Activated CD8-positive, alpha-beta memory T cell treated with anti-CD3 and anti-CD28 coated beads, Interleukin-2, amount 50 U/mL, for 1 hour (primary cell): ENCODE measurements around the gene BBS7.
A peak's percentile ranks its signal among the peaks of the same experiment; 100 is the strongest.

Experiments used
- DNase-seq: peaks from one replicate; pipeline ENCODE4 v3.0.0-alpha.2; 2020; ENCODE audit errors: extremely low read depth

Gene BBS7

GRCh38 chr4:121824950-121825349 is 45.3 kb downstream of the BBS7 start:
- no peak for DNase-seq

GRCh38 chr4:121824171-121824527 is 46.1 kb downstream of the BBS7 start:
- no peak for DNase-seq

- peak; percentile 92 for DNase-seq
These were observed 46.6 kb downstream of the BBS7 start, which contains the start of gene CCNA2 for GRCh38 chr4:121823505-121824170. CCNA2 (minus strand) TSS chr4:121823883; CDS start chr4:121823628, 255 bp downstream.

- DNase-seq = no peak
These were observed 47.3 kb downstream of the BBS7 start for GRCh38 chr4:121822796-121823504.

- DNase-seq = no peak
These were observed 48.2 kb downstream of the BBS7 start for GRCh38 chr4:121822047-121822446.

- DNase-seq = no peak
These were observed 50.9 kb downstream of the BBS7 start for GRCh38 chr4:121819216-121819965.

GRCh38 chr4:121818215-121818614 is 52.1 kb downstream of the BBS7 start:
- DNase-seq = no peak

- DNase-seq = no peak
These were observed 52.6 kb downstream of the BBS7 start for GRCh38 chr4:121817701-121818100.

GRCh38 chr4:121817006-121817405 is 53.3 kb downstream of the BBS7 start:
- DNase-seq = no peak

- DNase-seq = no peak
These were observed 55.5 kb downstream of the BBS7 start for GRCh38 chr4:121814756-121815155.

GRCh38 chr4:121811122-121811521 is 59.2 kb downstream of the BBS7 start:
- no peak for DNase-seq

GRCh38 chr4:121806411-121806810 is 63.9 kb downstream of the BBS7 start:
- DNase-seq = no peak

GRCh38 chr4:121801715-121802075 is 68.6 kb downstream of the BBS7 start:
- no peak for DNase-seq

- peak; percentile 92 for DNase-seq
These were observed 69.1 kb downstream of the BBS7 start, which contains the start of gene EXOSC9 for GRCh38 chr4:121800961-121801714. EXOSC9 (plus strand) TSS chr4:121801323; CDS start chr4:121801425, 102 bp downstream.

GRCh38 chr4:121800638-121800960 is 69.7 kb downstream of the BBS7 start:
- DNase-seq = no peak

GRCh38 chr4:121799867-121800501 is 70.3 kb downstream of the BBS7 start:
- no peak for DNase-seq

- no peak for DNase-seq
These were observed 71.0 kb downstream of the BBS7 start for GRCh38 chr4:121799208-121799823.

- no peak for DNase-seq
These were observed 74.0 kb downstream of the BBS7 start for GRCh38 chr4:121796283-121796682.

- DNase-seq = no peak
These were observed 75.6 kb downstream of the BBS7 start for GRCh38 chr4:121794505-121795188.

- no peak for DNase-seq
These were observed 77.3 kb downstream of the BBS7 start for GRCh38 chr4:121792966-121793365.

GRCh38 chr4:121791481-121791880 is 78.8 kb downstream of the BBS7 start:
- no peak for DNase-seq
